ENCODE measurements around the gene PYM1.
"Not testable (repeated sequence)": the region's sequence is repeated elsewhere in the genome, so short reads cannot be mapped to it uniquely, and the experiment has no call there.

Gene PYM1

DNA sequence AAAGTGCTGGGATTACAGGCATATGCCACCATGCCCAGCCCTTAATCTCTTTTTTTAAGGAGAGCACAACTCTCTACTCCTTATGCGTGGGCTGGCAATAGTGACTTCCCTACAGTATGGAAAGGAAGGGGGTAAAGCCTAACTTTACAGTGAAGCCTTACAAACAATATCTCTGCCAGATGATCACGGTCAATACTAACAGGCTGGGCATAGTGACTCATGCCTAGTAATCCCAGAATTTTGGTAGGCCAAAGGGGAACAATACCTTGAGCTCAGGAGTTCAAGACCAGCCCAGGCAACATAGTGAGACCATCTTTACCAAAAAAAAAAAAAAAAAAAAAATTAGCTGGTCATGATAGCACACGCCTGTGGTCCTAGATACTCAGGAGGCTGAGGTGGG lies 5.6 kb downstream of the PYM1 start:
- in situ Hi-C loops (cut with HindIII; ENCODE audit: low pct_unique_long_range_greater_than_20kb, low sequenced_read_pairs), result no loop called here
- no peak for DNase-seq (ENCODE audit: low read depth in 1 of 2, low spot score in 1 of 2)
- TF ChIP-seq JUND (IDR thresholded peaks at IDR 0.05; ENCODE audit: low read depth), result no peak

DNA sequence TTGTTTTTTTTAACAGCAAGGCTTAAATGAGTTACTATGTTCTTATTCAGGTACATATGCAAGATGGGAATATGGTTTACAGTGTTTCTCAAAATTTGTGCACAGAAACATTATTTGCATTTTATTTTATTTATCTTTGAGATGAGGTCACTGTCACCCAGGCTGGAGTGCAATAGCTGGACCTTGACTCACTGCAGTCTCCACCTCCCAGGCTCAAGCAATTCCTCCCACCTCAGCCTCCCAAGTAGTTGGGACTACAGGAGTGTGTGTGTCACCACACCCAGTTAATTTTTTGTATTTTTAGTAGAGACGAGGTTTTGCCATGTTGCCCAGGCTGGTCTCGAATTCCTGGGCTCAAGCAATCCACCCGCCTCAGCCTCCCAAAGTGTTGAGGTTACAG lies 8.7 kb downstream of the PYM1 start:
- in situ Hi-C loops (cut with HindIII; ENCODE audit: low pct_unique_long_range_greater_than_20kb, low sequenced_read_pairs), result not testable (repeated sequence)

DNA sequence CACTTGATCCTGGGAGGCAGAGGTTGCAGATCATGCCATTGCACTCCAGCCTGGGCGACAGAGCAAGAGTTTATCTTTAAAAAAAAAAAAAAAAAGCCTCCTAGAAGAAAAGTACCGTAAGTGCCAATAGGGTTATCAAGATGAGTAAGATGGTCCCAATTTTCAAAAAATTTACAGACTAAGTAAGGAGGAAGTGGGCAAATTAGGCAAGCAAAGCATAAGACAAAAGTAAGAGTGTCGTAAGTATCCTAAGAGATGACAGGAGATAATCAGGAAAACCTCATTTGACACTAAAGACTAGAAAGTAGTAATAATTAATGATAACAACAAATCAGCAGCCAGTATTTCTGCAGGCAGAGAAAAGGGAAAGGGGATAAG lies 12.2 kb downstream of the PYM1 start:
- no peak for TF ChIP-seq JUND (IDR thresholded peaks at IDR 0.05; ENCODE audit: low read depth)
- in situ Hi-C loops (cut with HindIII; ENCODE audit: low pct_unique_long_range_greater_than_20kb, low sequenced_read_pairs), result no loop called here
- no peak for DNase-seq (ENCODE audit: low read depth in 1 of 2, low spot score in 1 of 2)

More for the DNA sequence above, 8.7 kb downstream of the PYM1 start:
- DNase-seq (ENCODE audit: low read depth in 1 of 2, low spot score in 1 of 2), result peak in 1 of 2 experiments; percentile 44

DNA sequence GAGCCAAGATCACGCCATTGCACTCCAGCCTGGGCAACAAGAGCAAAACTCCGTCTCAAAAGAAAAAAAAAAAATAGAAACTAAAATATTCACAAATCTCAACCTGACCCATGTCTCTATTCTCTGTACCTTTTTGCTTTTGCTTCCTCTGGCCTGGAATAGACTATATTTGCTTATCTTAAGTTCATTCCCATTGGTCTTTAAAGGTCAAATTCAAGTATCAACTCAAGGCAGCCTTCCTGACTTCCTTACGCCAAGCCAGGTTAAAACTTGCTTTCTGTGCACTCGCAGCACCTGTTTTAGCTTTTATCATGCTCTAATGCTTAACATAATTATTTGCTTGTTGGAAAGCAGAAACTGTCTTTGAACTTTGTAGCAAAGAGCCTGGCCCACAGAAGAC lies 14.8 kb downstream of the PYM1 start:
- in situ Hi-C loops (cut with HindIII; ENCODE audit: low pct_unique_long_range_greater_than_20kb, low sequenced_read_pairs), result no loop called here
- no peak for TF ChIP-seq JUND (IDR thresholded peaks at IDR 0.05; ENCODE audit: low read depth)
- DNase-seq (ENCODE audit: low read depth in 1 of 2, low spot score in 1 of 2), result no peak

DNA sequence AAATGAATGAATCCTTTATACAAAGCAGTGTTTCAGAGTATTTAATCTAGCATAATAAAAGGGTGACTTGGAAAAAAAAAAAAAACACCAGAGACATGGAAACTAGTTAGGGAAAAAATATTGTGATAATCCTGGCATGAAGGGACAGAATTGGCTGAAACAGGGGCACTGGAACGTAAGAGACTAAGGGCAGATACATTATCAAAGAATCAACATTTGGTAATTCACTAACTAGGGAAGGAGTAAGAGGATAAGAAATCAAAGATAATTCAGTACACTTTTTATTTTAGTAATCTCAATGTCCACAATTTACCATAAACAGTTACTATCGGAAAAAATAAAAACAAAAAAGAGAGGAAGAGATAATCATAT lies 18.2 kb downstream of the PYM1 start:
- DNase-seq (ENCODE audit: low read depth in 1 of 2, low spot score in 1 of 2), result no peak
- no peak for TF ChIP-seq JUND (IDR thresholded peaks at IDR 0.05; ENCODE audit: low read depth)
- in situ Hi-C loops (cut with HindIII; ENCODE audit: low pct_unique_long_range_greater_than_20kb, low sequenced_read_pairs), result no loop called here

DNA sequence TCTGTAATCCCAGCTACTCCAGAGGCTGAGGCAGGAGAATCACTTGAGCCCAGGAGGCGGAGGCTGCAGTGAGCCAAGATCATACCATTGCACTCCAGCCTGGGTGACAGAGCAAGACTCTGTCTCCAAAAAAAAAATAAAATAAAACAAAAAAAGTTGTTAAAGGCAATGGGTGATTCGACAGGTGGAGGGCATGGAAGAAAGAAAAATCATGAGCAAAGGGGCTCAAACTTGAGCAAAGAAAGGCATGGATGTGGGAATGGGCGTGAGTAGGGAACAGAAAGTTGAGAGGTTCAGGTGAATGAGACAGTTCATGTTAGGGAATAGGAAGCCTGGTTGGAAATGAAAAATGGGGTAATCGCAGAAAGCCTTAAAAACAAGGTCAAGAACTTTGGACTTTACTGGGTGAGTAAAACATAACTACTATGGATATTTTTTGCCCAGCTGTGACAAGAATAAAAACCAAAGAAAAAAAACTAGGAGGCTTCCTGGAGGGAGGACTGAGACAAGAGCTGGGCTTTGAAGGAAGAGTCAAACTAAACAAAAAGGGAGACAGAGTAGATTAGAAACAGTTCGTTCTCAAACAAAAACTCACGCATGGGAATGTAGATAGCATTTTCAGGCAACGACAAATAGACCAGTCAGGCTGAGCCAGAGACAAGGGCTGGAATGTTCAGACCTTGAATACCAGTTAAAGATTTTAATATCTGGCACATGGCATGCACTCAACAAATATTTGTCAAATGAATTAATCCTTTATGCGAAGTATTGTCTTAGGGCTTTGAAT lies 18.8 kb downstream of the PYM1 start:
- in situ Hi-C loops (cut with HindIII; ENCODE audit: low pct_unique_long_range_greater_than_20kb, low sequenced_read_pairs), result no loop called here
- no peak for TF ChIP-seq JUND (IDR thresholded peaks at IDR 0.05; ENCODE audit: low read depth)
- DNase-seq (ENCODE audit: low read depth in 1 of 2, low spot score in 1 of 2), result peak in 1 of 2 experiments; percentile 55

DNA sequence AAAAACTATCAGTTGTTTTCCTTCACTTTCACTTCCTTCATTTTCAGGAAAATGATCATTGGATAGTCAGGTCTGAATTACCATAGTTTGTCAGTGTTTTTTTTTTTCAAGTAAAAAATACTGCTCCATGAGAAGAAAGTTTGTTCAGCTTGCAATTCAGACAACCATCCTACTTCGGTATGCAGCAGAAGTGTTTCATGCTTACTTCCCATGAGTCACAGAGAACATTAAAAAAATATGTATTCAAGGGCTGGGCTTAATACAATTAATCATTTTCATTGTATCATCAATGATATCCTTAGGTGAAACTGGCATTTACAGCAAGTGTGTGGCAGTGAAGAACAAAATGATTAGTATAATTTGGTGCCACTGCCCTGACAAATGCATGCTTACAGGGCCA lies 21.6 kb downstream of the PYM1 start:
- in situ Hi-C loops (cut with HindIII; ENCODE audit: low pct_unique_long_range_greater_than_20kb, low sequenced_read_pairs), result no loop called here
- DNase-seq (ENCODE audit: low read depth in 1 of 2, low spot score in 1 of 2), result no peak
- TF ChIP-seq JUND (IDR thresholded peaks at IDR 0.05; ENCODE audit: low read depth), result no peak

DNA sequence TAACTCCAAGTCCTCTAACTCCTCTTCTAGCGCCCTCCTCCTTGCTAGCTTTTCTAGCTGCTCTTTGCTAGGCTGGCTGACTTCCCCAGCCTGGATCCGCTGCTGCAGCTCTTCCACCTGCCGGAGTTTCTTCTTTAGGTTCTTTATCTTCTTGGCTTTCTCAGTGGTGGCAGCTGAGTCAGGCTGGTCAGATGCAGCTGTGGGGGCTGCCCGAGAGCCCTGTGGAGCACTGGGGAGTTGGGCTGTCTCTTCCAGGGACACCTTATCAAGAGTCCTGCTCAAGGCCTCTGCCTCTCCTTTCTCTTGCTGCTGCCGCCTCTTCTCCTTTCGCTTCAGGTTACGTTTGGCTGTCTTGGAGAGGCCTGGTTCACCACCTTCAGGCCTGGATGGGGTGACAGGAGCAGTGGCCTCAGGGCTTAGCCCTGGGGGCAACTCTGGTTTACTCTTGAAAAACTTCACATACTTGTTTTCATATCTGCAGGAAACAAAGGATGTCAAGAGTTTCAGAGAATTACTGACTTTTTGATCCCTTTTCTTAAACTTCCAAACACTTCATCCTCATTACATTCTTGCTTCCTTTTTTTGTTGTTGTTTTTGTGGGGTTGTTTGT lies 25.7 kb downstream of the PYM1 start:
- DNase-seq (ENCODE audit: low read depth in 1 of 2, low spot score in 1 of 2), result no peak
- no peak for TF ChIP-seq JUND (IDR thresholded peaks at IDR 0.05; ENCODE audit: low read depth)
- in situ Hi-C loops (cut with HindIII; ENCODE audit: low pct_unique_long_range_greater_than_20kb, low sequenced_read_pairs), result no loop called here

DNA sequence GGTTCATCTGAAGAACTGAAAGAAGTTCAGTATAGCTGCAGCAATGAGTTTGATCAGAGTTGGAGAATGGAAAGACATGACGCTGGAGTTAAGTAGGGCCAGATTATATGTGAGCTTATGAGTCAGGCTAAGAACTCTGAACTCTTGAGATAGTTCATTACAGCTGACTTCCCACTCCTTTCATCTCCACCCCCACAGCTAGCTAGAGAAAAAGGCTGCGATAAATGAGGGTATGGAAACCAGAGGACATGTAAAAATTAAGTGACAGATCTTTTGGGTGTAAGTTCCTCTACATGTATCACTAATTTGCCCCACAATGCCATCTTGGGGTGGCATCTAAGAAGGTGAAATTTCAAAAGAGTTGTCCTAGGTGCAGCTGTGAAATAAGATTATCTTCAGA lies 28.6 kb downstream of the PYM1 start:
- in situ Hi-C loops (cut with HindIII; ENCODE audit: low pct_unique_long_range_greater_than_20kb, low sequenced_read_pairs), result no loop called here
- DNase-seq (ENCODE audit: low read depth in 1 of 2, low spot score in 1 of 2), result no peak
- TF ChIP-seq JUND (IDR thresholded peaks at IDR 0.05; ENCODE audit: low read depth), result no peak

DNA sequence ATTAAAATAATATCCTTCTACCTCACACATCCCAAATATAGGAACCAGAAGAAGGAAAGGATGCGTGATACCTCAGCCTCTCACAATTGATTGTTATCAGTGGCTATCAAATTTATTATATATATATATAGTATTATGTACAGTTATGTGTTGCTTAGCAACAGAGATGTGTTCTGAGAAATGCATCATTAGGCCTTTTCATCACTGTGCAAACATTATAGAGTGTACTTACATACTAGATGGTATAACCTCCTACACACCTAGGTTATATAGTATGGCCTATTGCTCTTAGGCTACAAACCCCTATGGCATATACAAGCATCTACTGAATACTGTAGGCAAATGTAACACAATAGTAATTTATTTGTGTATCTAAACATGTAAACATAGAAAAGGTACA lies 34.0 kb downstream of the PYM1 start:
- in situ Hi-C loops (cut with HindIII; ENCODE audit: low pct_unique_long_range_greater_than_20kb, low sequenced_read_pairs), result no loop called here
- TF ChIP-seq JUND (IDR thresholded peaks at IDR 0.05; ENCODE audit: low read depth), result no peak
- no peak for DNase-seq (ENCODE audit: low read depth in 1 of 2, low spot score in 1 of 2)

DNA sequence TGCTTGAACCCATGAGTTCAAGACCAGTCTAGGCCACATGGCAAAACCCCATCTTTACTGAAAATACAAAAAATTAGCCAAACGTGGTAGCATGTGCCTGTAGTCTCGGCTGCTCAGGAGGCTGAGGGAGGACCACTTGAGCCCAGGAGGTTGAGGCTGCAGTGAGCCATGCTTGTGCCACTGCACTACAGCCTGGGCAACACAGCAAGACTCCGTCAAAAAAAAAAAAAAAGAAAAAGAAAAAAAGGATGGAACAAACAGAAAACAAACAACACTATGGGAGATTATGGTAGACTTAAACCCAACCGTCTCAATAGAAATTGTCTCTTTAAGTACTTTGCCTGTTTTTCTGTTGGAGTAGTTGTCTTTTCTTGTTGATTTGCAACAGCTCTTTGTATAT lies 36.4 kb downstream of the PYM1 start:
- in situ Hi-C loops (cut with HindIII; ENCODE audit: low pct_unique_long_range_greater_than_20kb, low sequenced_read_pairs), result no loop called here
- DNase-seq (ENCODE audit: low read depth in 1 of 2, low spot score in 1 of 2), result no peak
- no peak for TF ChIP-seq JUND (IDR thresholded peaks at IDR 0.05; ENCODE audit: low read depth)

DNA sequence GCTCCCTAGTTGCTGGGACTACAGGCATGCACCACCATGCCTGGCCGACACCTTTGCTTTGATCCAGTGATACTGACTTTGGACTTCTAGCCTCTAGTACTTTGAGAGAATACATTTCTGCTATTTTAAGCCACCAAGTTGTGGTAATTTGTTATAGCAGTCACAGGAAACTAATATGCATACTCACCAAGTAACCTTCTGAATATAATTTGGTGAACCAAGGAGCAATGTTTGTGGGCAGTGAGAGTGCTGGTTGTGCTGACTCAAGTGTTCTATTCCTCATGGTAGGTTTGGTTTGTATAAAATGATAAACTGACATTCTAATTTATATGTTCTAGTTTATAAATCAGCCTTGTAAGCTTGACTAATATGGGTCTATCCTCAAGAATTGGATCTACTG lies 42.6 kb downstream of the PYM1 start:
- no peak for DNase-seq (ENCODE audit: low read depth in 1 of 2, low spot score in 1 of 2)
- no peak for TF ChIP-seq JUND (IDR thresholded peaks at IDR 0.05; ENCODE audit: low read depth)
- in situ Hi-C loops (cut with HindIII; ENCODE audit: low pct_unique_long_range_greater_than_20kb, low sequenced_read_pairs), result no loop called here

DNA sequence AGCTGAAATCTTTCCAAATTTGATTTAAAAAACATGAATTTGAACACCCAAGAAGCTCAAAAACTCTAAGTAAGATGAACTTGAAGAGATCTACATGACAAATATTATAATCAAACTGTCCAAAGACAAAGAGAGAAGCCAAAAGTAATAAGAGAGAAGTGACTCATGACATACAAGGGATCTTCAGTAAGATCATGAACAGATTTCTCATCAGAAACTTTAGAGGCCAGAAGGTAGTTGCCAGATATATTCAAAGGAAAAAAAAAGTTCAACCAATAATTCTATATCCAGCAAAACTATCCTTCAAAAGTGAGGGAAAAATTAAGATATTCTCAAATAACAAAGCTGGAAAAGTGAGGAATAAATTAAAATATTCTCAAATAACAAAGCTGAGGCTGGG lies 49.9 kb downstream of the PYM1 start:
- no peak for TF ChIP-seq JUND (IDR thresholded peaks at IDR 0.05; ENCODE audit: low read depth)
- DNase-seq (ENCODE audit: low read depth in 1 of 2, low spot score in 1 of 2), result no peak
- in situ Hi-C loops (cut with HindIII; ENCODE audit: low pct_unique_long_range_greater_than_20kb, low sequenced_read_pairs), result no loop called here

Measured in T47D (cell line).